HEK293 (cell line): ENCODE results near the gene IFI30.

ENCODE experiments used
- CTCF ChIA-PET: fragments of 350-600 bp; formaldehyde crosslinking; extraction: SDS; loops from one replicate; lab custom pipeline; 2021; ENCODE audit warnings: antibody characterized with exemption; lab: Yijun Ruan, JAX
- POLR2A ChIA-PET: fragments of 300-600 bp; formaldehyde crosslinking; extraction: SDS; loops from one replicate; lab custom pipeline; 2020; ENCODE audit warnings: antibody characterized with exemption, inconsistent platforms; lab: Yijun Ruan, JAX
- H3K27ac ChIP-seq: fragments of 200-500 bp; sonication (Bioruptor generic); 2 replicates; pipeline ENCODE4 v1.5.1; 2014; ENCODE audit warnings: low read depth, low read length, control low read depth, inconsistent platforms; ENCODE audit errors: extremely low read depth
- H3K36me3 ChIP-seq, 2 experiments: fragments of 200-500 bp in 1 of 2; sonication (Bioruptor generic) in 1 of 2; 1 replicate in 1 of 2; 2 replicates in 1 of 2; pipeline ENCODE4 v1.5.1; 2014 to 2017; ENCODE audit warnings: inconsistent platforms in 2 of 2, low read length in 2 of 2; ENCODE audit not compliant: control insufficient read depth in 2 of 2, insufficient read depth in 1 of 2
- H3K4me1 ChIP-seq: fragments of 200-500 bp; sonication (Bioruptor generic); 2 replicates; pipeline ENCODE4 v1.5.1; 2014; ENCODE audit warnings: mild to moderate bottlenecking, low read length, inconsistent platforms; ENCODE audit not compliant: control insufficient read depth, insufficient read depth
- H3K4me3 ChIP-seq: 2 replicates; pipeline ENCODE4 v1.5.1; 2011; ENCODE audit warnings: low read depth, mild to moderate bottlenecking, control low read depth, low read length, moderate library complexity
- H3K9me3 ChIP-seq: fragments of 200-500 bp; sonication (Bioruptor generic); 2 replicates; pipeline ENCODE4 v1.5.1; 2014; ENCODE audit warnings: low read depth, low read length, inconsistent platforms; ENCODE audit not compliant: control insufficient read depth, insufficient read depth
- KLF16 ChIP-seq: fragments of 450-650 bp; formaldehyde crosslinking; IDR thresholded peaks from 2 replicates; pipeline ENCODE4 v1.5.1; 2017; ENCODE audit warnings: missing biosample characterization, missing genetic modification characterization
- KLF7 ChIP-seq: fragments of 450-650 bp; formaldehyde crosslinking; IDR thresholded peaks from 2 replicates; pipeline ENCODE4 v1.5.1; 2016; ENCODE audit warnings: missing biosample characterization, missing genetic modification characterization, borderline replicate concordance
- KLF8 ChIP-seq: fragments of 450-650 bp; formaldehyde crosslinking; IDR thresholded peaks from 2 replicates; pipeline ENCODE4 v1.5.1; 2016; ENCODE audit warnings: missing biosample characterization, missing genetic modification characterization
- OSR2 ChIP-seq: fragments of 450-650 bp; formaldehyde crosslinking; IDR thresholded peaks from 2 replicates; pipeline ENCODE4 v1.5.1; 2016; ENCODE audit warnings: missing biosample characterization, missing genetic modification characterization
- PRDM1 ChIP-seq: fragments of 450-650 bp; formaldehyde crosslinking; IDR thresholded peaks from 2 replicates; pipeline ENCODE4; 2016; ENCODE audit warnings: missing biosample characterization, missing genetic modification characterization
- SCRT1 ChIP-seq: fragments of 450-650 bp; formaldehyde crosslinking; IDR thresholded peaks from 2 replicates; pipeline ENCODE4 v1.5.1; 2016; ENCODE audit warnings: missing biosample characterization, missing genetic modification characterization, borderline replicate concordance
- TCF7L2 ChIP-seq: IDR thresholded peaks from 2 replicates; pipeline ENCODE4 v1.6.1; 2011; ENCODE audit warnings: low read depth, mild to moderate bottlenecking, inconsistent platforms, low read length, moderate library complexity, borderline replicate concordance
- YY1 ChIP-seq: fragments of 450-650 bp; formaldehyde crosslinking; IDR thresholded peaks from 2 replicates; pipeline ENCODE4 v1.5.1; 2018; ENCODE audit warnings: missing biosample characterization, missing genetic modification characterization
- YY2 ChIP-seq: fragments of 450-650 bp; formaldehyde crosslinking; IDR thresholded peaks from 2 replicates; pipeline ENCODE4 v1.5.1; 2016; ENCODE audit warnings: missing biosample characterization, missing genetic modification characterization
- ZBTB7A ChIP-seq: fragments of 450-650 bp; formaldehyde crosslinking; IDR thresholded peaks from 2 replicates; pipeline ENCODE4 v1.5.1; 2016; ENCODE audit warnings: low read depth, missing biosample characterization, missing genetic modification characterization
- ZFHX2 ChIP-seq: fragments of 450-650 bp; formaldehyde crosslinking; conservative IDR thresholded peaks from 2 replicates; pipeline ENCODE4 v1.5.1; 2016; ENCODE audit warnings: missing biosample characterization, missing genetic modification characterization
- ZIC2 ChIP-seq: fragments of 450-650 bp; formaldehyde crosslinking; IDR thresholded peaks from 2 replicates; pipeline ENCODE4 v1.5.1; 2016; ENCODE audit warnings: missing biosample characterization, missing genetic modification characterization
- ZNF366 ChIP-seq: fragments of 450-650 bp; formaldehyde crosslinking; conservative IDR thresholded peaks from 2 replicates; pipeline ENCODE4 v1.5.1; 2016; ENCODE audit warnings: missing biosample characterization, missing genetic modification characterization
- ZNF433 ChIP-seq: fragments of 450-650 bp; formaldehyde crosslinking; IDR thresholded peaks from 2 replicates; pipeline ENCODE4 v1.5.1; 2016; ENCODE audit warnings: missing biosample characterization, missing genetic modification characterization, low read depth
- ZNF548 ChIP-seq: fragments of 450-650 bp; formaldehyde crosslinking; IDR thresholded peaks from 2 replicates; pipeline ENCODE4 v1.5.1; 2016; ENCODE audit warnings: missing biosample characterization, missing genetic modification characterization
- ZNF623 ChIP-seq: fragments of 450-650 bp; formaldehyde crosslinking; IDR thresholded peaks from 2 replicates; pipeline ENCODE4 v1.5.1; 2016; ENCODE audit warnings: missing biosample characterization, missing genetic modification characterization
- ZNF785 ChIP-seq: fragments of 450-650 bp; formaldehyde crosslinking; IDR thresholded peaks from 2 replicates; pipeline ENCODE4 v1.5.1; 2016; ENCODE audit warnings: missing biosample characterization, missing genetic modification characterization
- ZSCAN16 ChIP-seq: fragments of 450-650 bp; formaldehyde crosslinking; IDR thresholded peaks from 2 replicates; pipeline ENCODE4 v1.5.1; 2016; ENCODE audit warnings: missing biosample characterization, missing genetic modification characterization
- TF ChIP-seq, protein P1 (sequence below): fragments of 450-650 bp; formaldehyde crosslinking; conservative IDR thresholded peaks from 2 replicates; pipeline ENCODE4 v1.5.1; 2016; ENCODE audit warnings: low read depth, missing biosample characterization, missing genetic modification characterization
- TF ChIP-seq, protein P2 (sequence below): fragments of 450-650 bp; formaldehyde crosslinking; IDR thresholded peaks from 2 replicates; pipeline ENCODE4 v1.5.1; 2016; ENCODE audit warnings: missing biosample characterization, missing genetic modification characterization, borderline replicate concordance
- TF ChIP-seq, protein P3 (sequence below): fragments of 450-650 bp; formaldehyde crosslinking; IDR thresholded peaks from 2 replicates; pipeline ENCODE4 v1.5.1; 2017; ENCODE audit warnings: missing biosample characterization, missing genetic modification characterization

Gene IFI30

DNA sequence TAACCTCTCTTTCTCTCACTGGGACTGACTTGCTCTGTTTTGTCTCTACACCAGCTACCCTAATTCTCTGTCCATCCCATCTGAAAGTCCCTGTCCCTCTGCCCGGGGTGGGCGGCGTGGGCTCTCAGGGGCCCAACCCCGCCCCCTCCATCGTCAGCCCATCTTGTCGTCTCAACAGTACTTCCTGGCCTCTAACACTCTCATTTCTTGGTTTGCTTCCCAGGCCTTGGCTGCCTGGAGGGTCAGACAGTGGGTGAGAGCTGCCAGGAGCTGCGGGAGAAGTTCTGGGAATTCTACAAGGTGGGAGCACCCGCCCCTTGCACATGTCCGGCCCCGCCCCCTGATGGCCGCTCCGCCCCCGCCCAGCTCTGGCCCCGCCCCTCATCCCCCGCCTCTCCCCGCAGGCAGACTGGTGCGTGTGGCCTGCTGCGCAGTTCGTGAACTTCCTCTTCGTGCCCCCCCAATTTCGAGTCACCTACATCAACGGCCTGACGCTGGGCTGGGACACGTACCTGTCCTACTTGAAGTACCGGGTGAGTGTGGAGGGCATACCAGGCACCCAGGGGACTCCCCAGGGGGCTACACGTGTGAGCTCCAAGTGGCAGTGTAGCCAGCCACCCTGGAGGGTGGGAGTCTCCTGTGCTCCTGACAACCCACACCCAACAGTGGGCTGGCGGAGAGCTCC, 21.1 kb downstream of the IFI30 start:
- ChIA-PET CTCF (interaction anchor here (0.5 to 1.4 kb wide), 4 partner anchors 9 to 60 kb away, joined by 3 to 4 read pairs (median 3); a partner anchor contains a TSS), POLR2A (interaction anchor here (0.6 to 0.7 kb wide), 5 partner anchors 22 to 170 kb away, joined by 3 to 5 read pairs (median 3); a partner anchor contains a TSS)
- H3K27ac ChIP-seq, result no peak overlapping the region
- H3K4me1 ChIP-seq, result no peaks in the 10 kb centered on the region
- peaks cover 3 to 24% of the 10 kb centered on the region in 2 experiments; a peak in 2 of 3 replicates for H3K36me3 ChIP-seq
- H3K9me3 ChIP-seq, result no peaks in the 10 kb centered on the region
- no peak overlapping the region for H3K4me3 ChIP-seq
- TF ChIP-seq ZSCAN16 (tag by site-specific recombination), result no peak
- no peak for TF ChIP-seq ZNF623 (tag by site-specific recombination)
- TF ChIP-seq KLF8 (tag by site-specific recombination), result no peak
- TF ChIP-seq, protein P1, sequence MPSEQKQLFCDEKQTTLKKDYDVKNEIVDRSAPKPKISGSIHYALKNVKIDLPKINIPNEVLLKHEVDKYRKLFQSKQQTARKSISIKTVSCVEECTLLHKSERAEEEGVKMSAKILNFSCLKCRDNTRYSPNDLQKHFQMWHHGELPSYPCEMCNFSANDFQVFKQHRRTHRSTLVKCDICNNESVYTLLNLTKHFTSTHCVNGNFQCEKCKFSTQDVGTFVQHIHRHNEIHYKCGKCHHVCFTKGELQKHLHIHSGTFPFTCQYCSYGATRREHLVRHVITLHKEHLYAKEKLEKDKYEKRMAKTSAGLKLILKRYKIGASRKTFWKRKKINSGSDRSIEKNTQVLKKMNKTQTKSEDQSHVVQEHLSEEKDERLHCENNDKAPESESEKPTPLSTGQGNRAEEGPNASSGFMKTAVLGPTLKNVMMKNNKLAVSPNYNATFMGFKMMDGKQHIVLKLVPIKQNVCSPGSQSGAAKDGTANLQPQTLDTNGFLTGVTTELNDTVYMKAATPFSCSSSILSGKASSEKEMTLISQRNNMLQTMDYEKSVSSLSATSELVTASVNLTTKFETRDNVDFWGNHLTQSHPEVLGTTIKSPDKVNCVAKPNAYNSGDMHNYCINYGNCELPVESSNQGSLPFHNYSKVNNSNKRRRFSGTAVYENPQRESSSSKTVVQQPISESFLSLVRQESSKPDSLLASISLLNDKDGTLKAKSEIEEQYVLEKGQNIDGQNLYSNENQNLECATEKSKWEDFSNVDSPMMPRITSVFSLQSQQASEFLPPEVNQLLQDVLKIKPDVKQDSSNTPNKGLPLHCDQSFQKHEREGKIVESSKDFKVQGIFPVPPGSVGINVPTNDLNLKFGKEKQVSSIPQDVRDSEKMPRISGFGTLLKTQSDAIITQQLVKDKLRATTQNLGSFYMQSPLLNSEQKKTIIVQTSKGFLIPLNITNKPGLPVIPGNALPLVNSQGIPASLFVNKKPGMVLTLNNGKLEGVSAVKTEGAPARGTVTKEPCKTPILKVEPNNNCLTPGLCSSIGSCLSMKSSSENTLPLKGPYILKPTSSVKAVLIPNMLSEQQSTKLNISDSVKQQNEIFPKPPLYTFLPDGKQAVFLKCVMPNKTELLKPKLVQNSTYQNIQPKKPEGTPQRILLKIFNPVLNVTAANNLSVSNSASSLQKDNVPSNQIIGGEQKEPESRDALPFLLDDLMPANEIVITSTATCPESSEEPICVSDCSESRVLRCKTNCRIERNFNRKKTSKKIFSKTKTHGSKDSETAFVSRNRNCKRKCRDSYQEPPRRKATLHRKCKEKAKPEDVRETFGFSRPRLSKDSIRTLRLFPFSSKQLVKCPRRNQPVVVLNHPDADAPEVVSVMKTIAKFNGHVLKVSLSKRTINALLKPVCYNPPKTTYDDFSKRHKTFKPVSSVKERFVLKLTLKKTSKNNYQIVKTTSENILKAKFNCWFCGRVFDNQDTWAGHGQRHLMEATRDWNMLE (tag by site-specific recombination), result no peak
- no peak for TF ChIP-seq ZBTB7A (tag by site-specific recombination)
- TF ChIP-seq KLF7 (tag by site-specific recombination), result no peak
- TF ChIP-seq YY1 (tag by site-specific recombination), result no peak
- TF ChIP-seq ZNF433 (tag by site-specific recombination), result no peak
- peak; percentile 66 for TF ChIP-seq ZIC2 (tag by site-specific recombination)
- TF ChIP-seq, protein P2, sequence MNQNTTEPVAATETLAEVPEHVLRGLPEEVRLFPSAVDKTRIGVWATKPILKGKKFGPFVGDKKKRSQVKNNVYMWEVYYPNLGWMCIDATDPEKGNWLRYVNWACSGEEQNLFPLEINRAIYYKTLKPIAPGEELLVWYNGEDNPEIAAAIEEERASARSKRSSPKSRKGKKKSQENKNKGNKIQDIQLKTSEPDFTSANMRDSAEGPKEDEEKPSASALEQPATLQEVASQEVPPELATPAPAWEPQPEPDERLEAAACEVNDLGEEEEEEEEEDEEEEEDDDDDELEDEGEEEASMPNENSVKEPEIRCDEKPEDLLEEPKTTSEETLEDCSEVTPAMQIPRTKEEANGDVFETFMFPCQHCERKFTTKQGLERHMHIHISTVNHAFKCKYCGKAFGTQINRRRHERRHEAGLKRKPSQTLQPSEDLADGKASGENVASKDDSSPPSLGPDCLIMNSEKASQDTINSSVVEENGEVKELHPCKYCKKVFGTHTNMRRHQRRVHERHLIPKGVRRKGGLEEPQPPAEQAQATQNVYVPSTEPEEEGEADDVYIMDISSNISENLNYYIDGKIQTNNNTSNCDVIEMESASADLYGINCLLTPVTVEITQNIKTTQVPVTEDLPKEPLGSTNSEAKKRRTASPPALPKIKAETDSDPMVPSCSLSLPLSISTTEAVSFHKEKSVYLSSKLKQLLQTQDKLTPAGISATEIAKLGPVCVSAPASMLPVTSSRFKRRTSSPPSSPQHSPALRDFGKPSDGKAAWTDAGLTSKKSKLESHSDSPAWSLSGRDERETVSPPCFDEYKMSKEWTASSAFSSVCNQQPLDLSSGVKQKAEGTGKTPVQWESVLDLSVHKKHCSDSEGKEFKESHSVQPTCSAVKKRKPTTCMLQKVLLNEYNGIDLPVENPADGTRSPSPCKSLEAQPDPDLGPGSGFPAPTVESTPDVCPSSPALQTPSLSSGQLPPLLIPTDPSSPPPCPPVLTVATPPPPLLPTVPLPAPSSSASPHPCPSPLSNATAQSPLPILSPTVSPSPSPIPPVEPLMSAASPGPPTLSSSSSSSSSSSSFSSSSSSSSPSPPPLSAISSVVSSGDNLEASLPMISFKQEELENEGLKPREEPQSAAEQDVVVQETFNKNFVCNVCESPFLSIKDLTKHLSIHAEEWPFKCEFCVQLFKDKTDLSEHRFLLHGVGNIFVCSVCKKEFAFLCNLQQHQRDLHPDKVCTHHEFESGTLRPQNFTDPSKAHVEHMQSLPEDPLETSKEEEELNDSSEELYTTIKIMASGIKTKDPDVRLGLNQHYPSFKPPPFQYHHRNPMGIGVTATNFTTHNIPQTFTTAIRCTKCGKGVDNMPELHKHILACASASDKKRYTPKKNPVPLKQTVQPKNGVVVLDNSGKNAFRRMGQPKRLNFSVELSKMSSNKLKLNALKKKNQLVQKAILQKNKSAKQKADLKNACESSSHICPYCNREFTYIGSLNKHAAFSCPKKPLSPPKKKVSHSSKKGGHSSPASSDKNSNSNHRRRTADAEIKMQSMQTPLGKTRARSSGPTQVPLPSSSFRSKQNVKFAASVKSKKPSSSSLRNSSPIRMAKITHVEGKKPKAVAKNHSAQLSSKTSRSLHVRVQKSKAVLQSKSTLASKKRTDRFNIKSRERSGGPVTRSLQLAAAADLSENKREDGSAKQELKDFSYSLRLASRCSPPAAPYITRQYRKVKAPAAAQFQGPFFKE (tag by site-specific recombination), result no peak
- no peak for TF ChIP-seq ZNF548 (tag by site-specific recombination)
- no peak for TF ChIP-seq ZNF366 (tag by site-specific recombination)
- TF ChIP-seq ZNF785 (tag by site-specific recombination), result no peak
- TF ChIP-seq SCRT1 (tag by site-specific recombination), result no peak
- TF ChIP-seq YY2 (tag by site-specific recombination), result no peak
- TF ChIP-seq, protein P3, sequence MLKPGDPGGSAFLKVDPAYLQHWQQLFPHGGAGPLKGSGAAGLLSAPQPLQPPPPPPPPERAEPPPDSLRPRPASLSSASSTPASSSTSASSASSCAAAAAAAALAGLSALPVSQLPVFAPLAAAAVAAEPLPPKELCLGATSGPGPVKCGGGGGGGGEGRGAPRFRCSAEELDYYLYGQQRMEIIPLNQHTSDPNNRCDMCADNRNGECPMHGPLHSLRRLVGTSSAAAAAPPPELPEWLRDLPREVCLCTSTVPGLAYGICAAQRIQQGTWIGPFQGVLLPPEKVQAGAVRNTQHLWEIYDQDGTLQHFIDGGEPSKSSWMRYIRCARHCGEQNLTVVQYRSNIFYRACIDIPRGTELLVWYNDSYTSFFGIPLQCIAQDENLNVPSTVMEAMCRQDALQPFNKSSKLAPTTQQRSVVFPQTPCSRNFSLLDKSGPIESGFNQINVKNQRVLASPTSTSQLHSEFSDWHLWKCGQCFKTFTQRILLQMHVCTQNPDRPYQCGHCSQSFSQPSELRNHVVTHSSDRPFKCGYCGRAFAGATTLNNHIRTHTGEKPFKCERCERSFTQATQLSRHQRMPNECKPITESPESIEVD, result no peak
- no peak for TF ChIP-seq OSR2 (tag by site-specific recombination)
- TF ChIP-seq PRDM1, result peak; percentile 39; the same call in 1 of the 2 replicates
- TF ChIP-seq KLF16 (tag by site-specific recombination), result peak; percentile 56
- TF ChIP-seq ZFHX2, result peak; percentile 63; the same call in 1 of the 2 replicates
- TF ChIP-seq TCF7L2, result no peak
